H1 (cell line): ENCODE data around the gene NRIP2. TPM values are rescaled to one million over a fixed set of nuclear protein-coding genes. Genes with fewer than 3 reads are reported as not detected.
A peak's percentile ranks its signal among the peaks of the same experiment; 100 is the strongest.

ENCODE experiments used
- CTCF ChIA-PET: fragments of 300-600 bp; sonication (Branson Sonifier 250); formaldehyde crosslinking; loops from one replicate; lab custom pipeline; 2021; ENCODE audit not compliant: partially characterized antibody; lab: Charles Lee
- POLR2A ChIA-PET: fragments of 300-600 bp; sonication (Branson Sonifier 250); formaldehyde crosslinking; loops from one replicate; lab custom pipeline; 2021; ENCODE audit warnings: inconsistent platforms; ENCODE audit not compliant: partially characterized antibody; lab: Charles Lee
- DNase-seq, 2 experiments: peaks; one replicate each; pipeline versions ENCODE4 v3.0.0 to v3.0.0-alpha.2; 2010 to 2022; ENCODE audit warnings: low spot score in 2 of 2, low read depth in 1 of 2, mixed read lengths in 1 of 2
- FAIRE-seq: peaks from 2 replicates; lab custom pipeline; 2011; peaks lifted over from hg19 to GRCh38; lab: Jason Lieb, UNC
- H2AFZ ChIP-seq: 2 replicates; pipeline ENCODE4 v1.8.1; 2012; ENCODE audit warnings: low read length, inconsistent platforms
- H2AK5ac ChIP-seq: 2 replicates; pipeline ENCODE4 v1.6.1; 2013; ENCODE audit warnings: low read depth, low read length
- H2BK120ac ChIP-seq: replicated peaks from 2 replicates; pipeline ENCODE3; 2013; ENCODE audit warnings: low read depth, low read length, inconsistent platforms
- H2BK12ac ChIP-seq: 2 replicates; pipeline ENCODE4 v1.6.1; 2013; ENCODE audit warnings: low read depth, low read length
- H2BK15ac ChIP-seq: 2 replicates; pipeline ENCODE4 v1.6.1; 2013; ENCODE audit warnings: low read length
- H2BK20ac ChIP-seq: 2 replicates; pipeline ENCODE4 v1.6.1; 2013; ENCODE audit warnings: low read length
- H2BK5ac ChIP-seq: 2 replicates; pipeline ENCODE4 v1.6.1; 2013; ENCODE audit warnings: low read depth, low read length
- H3K14ac ChIP-seq: 2 replicates; pipeline ENCODE4 v1.6.1; 2013; ENCODE audit warnings: inconsistent platforms; ENCODE audit not compliant: insufficient read length
- H3K18ac ChIP-seq: 2 replicates; pipeline ENCODE4 v1.6.1; 2013; ENCODE audit warnings: low read length; ENCODE audit errors: extremely low read depth
- H3K23ac ChIP-seq: 2 replicates; pipeline ENCODE4 v1.6.1; 2013; ENCODE audit warnings: inconsistent platforms; ENCODE audit not compliant: insufficient read length
- H3K23me2 ChIP-seq: 2 replicates; pipeline ENCODE4 v1.6.1; 2013; ENCODE audit warnings: low read depth, low read length
- H3K27ac ChIP-seq: 2 replicates; pipeline ENCODE4 v1.6.1; 2011; ENCODE audit warnings: low read depth, low read length, inconsistent platforms
- H3K27me3 ChIP-seq, 4 experiments: replicated peaks in 1 of 4; 1 replicate in 1 of 4; 2 replicates in 3 of 4; pipeline versions ENCODE4 v1.6.1 to v1.8.1; 2011 to 2013; ENCODE audit warnings: low read length in 3 of 4, mild to moderate bottlenecking in 3 of 4, inconsistent platforms in 2 of 4, mixed read lengths in 2 of 4, moderate library complexity in 1 of 4; ENCODE audit not compliant: control insufficient read depth in 3 of 4, insufficient read depth in 3 of 4; ENCODE audit errors: extremely low read depth in 1 of 4
- H3K36me3 ChIP-seq, 4 experiments: 2 replicates each; pipeline versions ENCODE4 v1.6.1 to v1.8.1; 2011 to 2013; ENCODE audit warnings: mild to moderate bottlenecking in 4 of 4, low read length in 3 of 4, moderate library complexity in 2 of 4, control low read depth in 1 of 4, inconsistent platforms in 1 of 4; ENCODE audit not compliant: insufficient read depth in 4 of 4, control insufficient read depth in 2 of 4
- H3K4ac ChIP-seq: replicated peaks from 2 replicates; pipeline ENCODE3; 2013; ENCODE audit warnings: low read length, low read depth, mixed read lengths, inconsistent platforms; ENCODE audit not compliant: insufficient read length
- H3K4me1 ChIP-seq, 4 experiments: replicated peaks in 1 of 4; 1 replicate in 1 of 4; 2 replicates in 3 of 4; pipeline versions ENCODE4 v1.6.1 to v1.8.1; 2011 to 2013; ENCODE audit warnings: low read length in 3 of 4, inconsistent platforms in 2 of 4, mixed read lengths in 1 of 4; ENCODE audit not compliant: insufficient read depth in 4 of 4, control insufficient read depth in 3 of 4
- H3K4me2 ChIP-seq, 2 experiments: 2 replicates each; pipeline versions ENCODE4 v1.6.1 to v1.8.1; 2011 to 2013; ENCODE audit warnings: low read depth in 2 of 2, low read length in 2 of 2, control low read depth in 1 of 2, inconsistent platforms in 1 of 2, mild to moderate bottlenecking in 1 of 2; ENCODE audit not compliant: insufficient read depth in 1 of 2
- H3K4me3 ChIP-seq, 4 experiments: fragments of 200-600, 300-600 bp in 1 of 4; sonication (generic), shearing (Covaris generic), sonication (Bioruptor Twin) in 1 of 4; 2 replicates each; pipeline versions ENCODE4 v1.5.1 to v1.8.1; 2011 to 2016; ENCODE audit warnings: low read length in 4 of 4, low read depth in 3 of 4, control low read depth in 2 of 4, inconsistent platforms in 2 of 4, mild to moderate bottlenecking in 2 of 4, mixed read lengths in 1 of 4, moderate library complexity in 1 of 4; ENCODE audit not compliant: insufficient read depth in 2 of 4; ENCODE audit errors: extremely low read depth in 1 of 4
- H3K56ac ChIP-seq: replicated peaks from 2 replicates; pipeline ENCODE3; 2013; ENCODE audit warnings: low read depth, mild to moderate bottlenecking, mixed read lengths, low read length, inconsistent platforms; ENCODE audit not compliant: insufficient read length
- H3K79me1 ChIP-seq: 2 replicates; pipeline ENCODE4 v1.6.1; 2013; ENCODE audit warnings: low read depth, low read length, control low read depth
- H3K79me2 ChIP-seq, 2 experiments: 2 replicates each; pipeline versions ENCODE4 v1.6.1 to v1.8.1; 2012 to 2013; ENCODE audit warnings: low read length in 2 of 2, mild to moderate bottlenecking in 2 of 2, inconsistent platforms in 1 of 2; ENCODE audit not compliant: insufficient read depth in 2 of 2, control insufficient read depth in 1 of 2
- H3K9ac ChIP-seq, 4 experiments: replicated peaks in 1 of 4; 1 replicate in 1 of 4; 2 replicates in 3 of 4; pipeline versions ENCODE4 v1.6.1 to v1.8.1; 2011 to 2013; ENCODE audit warnings: low read depth in 3 of 4, low read length in 3 of 4, control low read depth in 2 of 4, mild to moderate bottlenecking in 2 of 4, moderate library complexity in 2 of 4, inconsistent platforms in 1 of 4; ENCODE audit errors: extremely low read depth in 1 of 4
- H3K9me3 ChIP-seq, 2 experiments: 2 replicates each; pipeline versions ENCODE4 v1.6.1 to v1.8.1; 2012 to 2013; ENCODE audit warnings: mild to moderate bottlenecking in 2 of 2, moderate library complexity in 2 of 2, control low read depth in 1 of 2, inconsistent platforms in 1 of 2, low read depth in 1 of 2, low read length in 1 of 2, mixed read lengths in 1 of 2; ENCODE audit not compliant: insufficient read depth in 2 of 2
- H4K20me1 ChIP-seq, 2 experiments: replicated peaks in 1 of 2; 2 replicates each; pipeline versions ENCODE3 to v1.8.1; 2011 to 2013; ENCODE audit warnings: inconsistent platforms in 2 of 2, low read length in 2 of 2, mild to moderate bottlenecking in 1 of 2; ENCODE audit not compliant: insufficient read depth in 2 of 2, control insufficient read depth in 1 of 2
- H4K5ac ChIP-seq: 2 replicates; pipeline ENCODE4 v1.6.1; 2013; ENCODE audit warnings: low read length, low read depth, mixed read lengths, inconsistent platforms; ENCODE audit not compliant: insufficient read length
- H4K8ac ChIP-seq: 2 replicates; pipeline ENCODE4 v1.8.0; 2013; ENCODE audit warnings: mild to moderate bottlenecking, moderate library complexity, low read length, inconsistent platforms; ENCODE audit not compliant: insufficient read depth; ENCODE audit errors: extremely low read depth
- H4K91ac ChIP-seq: replicated peaks from 2 replicates; pipeline ENCODE3; 2013; ENCODE audit warnings: low read length, mixed read lengths, inconsistent platforms; ENCODE audit not compliant: insufficient read length
- BACH1 ChIP-seq: IDR thresholded peaks from 2 replicates; pipeline ENCODE4 v1.6.1; 2012; ENCODE audit warnings: low read length, improper control_type of control experiment
- CEBPB ChIP-seq: IDR thresholded peaks from 2 replicates; pipeline ENCODE4 v1.6.1; 2012; ENCODE audit warnings: low read depth, low read length
- CHD1 ChIP-seq: IDR thresholded peaks from 2 replicates; pipeline ENCODE4 v1.6.1; 2012; ENCODE audit warnings: low read depth, low read length, improper control_type of control experiment
- POLR2AphosphoS5 ChIP-seq: IDR thresholded peaks from 2 replicates; pipeline ENCODE4 v1.6.1; 2011; ENCODE audit warnings: low read depth, low read length
- RXRA ChIP-seq: IDR thresholded peaks from 2 replicates; pipeline ENCODE4 v1.6.1; 2011; ENCODE audit warnings: low read depth, mild to moderate bottlenecking, low read length, moderate library complexity; ENCODE audit not compliant: insufficient read depth
- WGBS, 2 experiments: shearing (Covaris generic) in 1 of 2; methylation state at CpG; one replicate each; pipeline versions ENCODE4 v1.1.6 to v1.1.7; 2013 to 2015; ENCODE audit warnings: low lambda C conversion rate in 2 of 2, mixed read lengths in 2 of 2, inconsistent platforms in 1 of 2, low coverage in 1 of 2, missing lambda C conversion rate in 1 of 2; ENCODE audit not compliant: insufficient replicate concordance in 2 of 2, insufficient coverage in 1 of 2, insufficient read length in 1 of 2; ENCODE audit errors: extremely low coverage in 1 of 2, missing lambda C conversion rate in 1 of 2; 5-methylcytosine and 5-hydroxymethylcytosine counted together
- polyA plus RNA-seq, 7 experiments: library from polyadenylated mRNA; depleted of rRNA in 3 of 7; stranded (reverse) in 5 of 7; unstranded in 2 of 7; fragments of >200 nt in 5 of 7; fragments of 200-250 nt in 2 of 7; gene quantifications; 1 replicate in 5 of 7; 2 replicates in 1 of 7; 4 replicates in 1 of 7; pipeline versions ENCODE4 v1.2.1 to v1.2.3, GENCODE V29; 2011 to 2013; ENCODE audit warnings: missing spikeins in 2 of 7, mixed read lengths in 2 of 7
- total RNA-seq: library from RNA; stranded (reverse); fragmentation: NEBNext Ultra II Directional; extraction: Animal tissue kit (Norgen Biotek cat#: 25700); gene quantifications from 2 replicates; pipeline ENCODE4 v1.2.1, GENCODE V29; 2021

Gene NRIP2
- total and polyA plus RNA-seq, 2 of the 8 experiments (the other 6 are each of a cell fraction or from before 2014, with no cell fraction given): 0.06 TPM; not detected in 1

GRCh38 chr12:2877953-2878732 is 43.3 kb upstream of the NRIP2 start:
- POLR2A ChIA-PET: interaction anchor here (0.7 to 4.1 kb wide), 17 partner anchors 10 to 96 kb away, joined by 3 to 31 read pairs (median 4); partner anchors contain the start of genes TEAD4, TEX52 and TULP3
- H3K79me2 ChIP-seq: peaks cover 3 to 76% of the 10 kb centered on the region in 2 experiments; a peak in 3 of 4 replicates
- H3K27ac ChIP-seq: peak overlapping the region; percentile 86; the same call in 1 of the 2 replicates

More at GRCh38 chr12:2877953-2878732, 43.3 kb upstream of the NRIP2 start:
- FAIRE-seq (no peak), DNase-seq (no peak)
- CTCF ChIA-PET: interaction anchor here (0.5 to 4.7 kb wide), 14 partner anchors 9 to 191 kb away, joined by 3 to 33 read pairs (median 4); no protein-coding TSS in a partner anchor
- Histone ChIP-seq H3K23ac (no peak overlapping the region), H3K79me1 (peaks cover 5% of the 10 kb centered on the region), H3K4me1 (peaks cover 0 to 4% (median 3%) of the 10 kb centered on the region in 4 experiments; a peak in 4 of 7 replicates), H3K4me3 (peak overlapping the region; percentile 92 to 100 (median 98)), H2BK15ac (peak overlapping the region; percentile 82; the same call in 1 of the 2 replicates), H4K91ac (no peak overlapping the region), H3K14ac (no peak overlapping the region), H2BK120ac (no peak overlapping the region), H2BK5ac (peak overlapping the region; percentile 21), H3K18ac (no peak overlapping the region), H3K36me3 (peaks cover 0 to 27% (median 10%) of the 10 kb centered on the region in 4 experiments; a peak in 6 of 8 replicates), H3K4me2 (peak overlapping the region; percentile 75 to 84), H2BK20ac (peak overlapping the region; percentile 34; the same call in 1 of the 2 replicates), H3K4ac (no peak overlapping the region), H3K23me2 (peaks cover 7% of the 10 kb centered on the region), H3K9ac (peak overlapping the region in 3 of 4 experiments; percentile 94 to 95 (median 94); a peak in 6 of 7 replicates), H2AFZ (no peak overlapping the region), H3K56ac (no peak overlapping the region), H4K5ac (peak overlapping the region; percentile 25), H4K20me1 (no peaks in the 10 kb centered on the region), H3K9me3 (no peaks in the 10 kb centered on the region), H4K8ac (no peak overlapping the region), H2BK12ac (no peak overlapping the region), H2AK5ac (peak overlapping the region; percentile 56; the same call in 1 of the 2 replicates), H3K27me3 (no peaks in the 10 kb centered on the region)
- WGBS, 2 experiments: 52% methylated on average over 16 of the region's 16 CpGs; no CpG with 5 or more reads in 1 of the 2 experiments
- no peak for TF ChIP-seq RXRA
- TF ChIP-seq BACH1: no peak
- peak; percentile 95 for TF ChIP-seq CEBPB
- TF ChIP-seq POLR2AphosphoS5: 0 out of 2 replicates have a peak, but pooled peaks have one; percentile 39
- no peak for TF ChIP-seq CHD1
